Neuron (in vitro differentiated cells): ENCODE data around the gene KRT12.
"Not testable (repeated sequence)": the region's sequence is repeated elsewhere in the genome, so short reads cannot be mapped to it uniquely, and the experiment has no call there.

Experiments
- H2AFZ ChIP-seq: one replicate; pipeline ENCODE4 v1.6.1; 2013; ENCODE audit warnings: low read depth, mild to moderate bottlenecking, inconsistent platforms, low read length, moderate library complexity
- H3K27me3 ChIP-seq: one replicate; pipeline ENCODE4 v1.6.1; 2013; ENCODE audit warnings: low read length; ENCODE audit not compliant: insufficient read depth
- H3K36me3 ChIP-seq: one replicate; pipeline ENCODE4 v1.6.1; 2013; ENCODE audit warnings: low read length; ENCODE audit not compliant: insufficient read depth
- H3K4me1 ChIP-seq: one replicate; pipeline ENCODE4 v1.6.1; 2013; ENCODE audit warnings: low read length; ENCODE audit not compliant: insufficient read depth
- H3K4me3 ChIP-seq: 2 replicates; pipeline ENCODE4 v1.5.1; 2013; ENCODE audit warnings: mild to moderate bottlenecking, low read length, moderate library complexity
- H3K9me3 ChIP-seq: one replicate; pipeline ENCODE4 v1.6.1; 2013; ENCODE audit warnings: low read length

The KRT12 gene

GRCh38 chr17:40873255-40873654 lies 6.2 kb upstream of the KRT12 start:
- H3K4me3 ChIP-seq = no peak overlapping the region
- H3K9me3 ChIP-seq = no peaks in the 10 kb centered on the region
- H3K27me3 ChIP-seq = peaks cover 4% of the 10 kb centered on the region
- H2AFZ ChIP-seq = no peak overlapping the region
- H3K4me1 ChIP-seq = no peaks in the 10 kb centered on the region
- H3K36me3 ChIP-seq = no peaks in the 10 kb centered on the region

DNA sequence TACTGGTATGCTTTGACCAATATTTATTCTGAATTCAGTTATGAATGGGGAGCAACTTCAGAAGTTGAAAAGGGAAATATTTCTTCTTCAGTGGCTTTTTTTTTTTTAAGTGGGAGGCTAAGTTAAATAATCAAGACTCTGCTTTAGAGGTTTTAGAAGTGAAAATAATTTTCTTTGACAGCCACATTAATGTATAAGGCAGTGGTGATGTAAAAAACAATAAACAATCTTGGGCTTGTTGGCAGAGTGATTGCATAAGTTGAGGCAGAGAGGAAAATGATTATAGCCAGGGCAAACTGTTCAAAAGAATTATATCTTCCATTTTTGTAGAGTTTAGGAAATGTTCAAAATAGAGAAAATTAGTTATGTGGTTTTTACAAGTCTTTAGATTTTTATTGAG lies 5.4 kb upstream of the KRT12 start:
- Histone ChIP-seq H3K4me1 (no peaks in the 10 kb centered on the region), H3K4me3 (no peak overlapping the region), H2AFZ (no peak overlapping the region), H3K9me3 (no peaks in the 10 kb centered on the region), H3K27me3 (peaks cover 4% of the 10 kb centered on the region), H3K36me3 (no peaks in the 10 kb centered on the region)

DNA sequence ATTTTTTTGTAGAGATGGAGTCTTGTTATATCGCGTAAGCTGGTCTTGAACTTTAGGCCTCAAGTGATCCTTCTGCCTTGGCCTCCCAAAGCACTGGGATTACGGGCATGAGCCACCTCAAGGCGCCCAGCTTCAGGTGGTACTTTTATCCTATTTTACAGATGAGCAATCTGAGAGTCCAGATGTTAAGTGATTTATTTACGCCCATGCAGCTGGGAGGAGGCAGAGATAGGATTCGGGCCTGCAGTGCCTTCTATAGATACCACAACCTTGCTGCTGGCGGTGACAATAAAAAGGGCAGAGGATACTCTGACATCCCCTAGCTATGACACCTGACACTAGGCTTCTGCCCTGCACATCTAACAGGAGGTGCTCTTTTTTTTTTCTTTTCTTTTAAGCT lies 4.3 kb upstream of the KRT12 start:
- no peaks in the 10 kb centered on the region for H3K4me1 ChIP-seq

DNA sequence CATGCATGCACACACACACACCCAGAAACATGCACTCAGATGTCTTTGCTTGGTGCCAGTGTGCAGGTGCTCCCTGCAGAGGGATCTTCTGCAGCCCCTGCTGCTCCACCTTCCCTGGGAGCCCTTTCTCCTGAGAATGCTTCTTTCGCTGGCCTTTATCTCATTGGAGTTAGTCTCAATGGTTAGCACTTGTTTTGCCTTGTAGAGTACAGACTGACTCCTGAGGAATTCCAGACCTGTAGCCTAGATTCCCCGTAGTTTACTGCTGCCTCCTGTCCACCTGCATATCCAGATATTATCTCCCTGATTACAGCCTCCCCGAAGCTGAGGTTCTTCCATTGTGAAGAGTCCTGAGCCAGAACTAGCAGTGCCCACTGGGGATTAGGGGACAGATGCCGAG lies 3.1 kb upstream of the KRT12 start:
- no peak overlapping the region for H2AFZ ChIP-seq
- no peak overlapping the region for H3K4me3 ChIP-seq
- H3K36me3 ChIP-seq = no peaks in the 10 kb centered on the region
- peaks cover 6% of the 10 kb centered on the region for H3K27me3 ChIP-seq
- H3K4me1 ChIP-seq = no peaks in the 10 kb centered on the region
- H3K9me3 ChIP-seq = no peaks in the 10 kb centered on the region

More for the DNA sequence above, 4.3 kb upstream of the KRT12 start:
- no peaks in the 10 kb centered on the region for H3K36me3 ChIP-seq
- no peaks in the 10 kb centered on the region for H3K9me3 ChIP-seq
- H3K27me3 ChIP-seq = peaks cover 4% of the 10 kb centered on the region
- H3K4me3 ChIP-seq = no peak overlapping the region
- no peak overlapping the region for H2AFZ ChIP-seq

DNA sequence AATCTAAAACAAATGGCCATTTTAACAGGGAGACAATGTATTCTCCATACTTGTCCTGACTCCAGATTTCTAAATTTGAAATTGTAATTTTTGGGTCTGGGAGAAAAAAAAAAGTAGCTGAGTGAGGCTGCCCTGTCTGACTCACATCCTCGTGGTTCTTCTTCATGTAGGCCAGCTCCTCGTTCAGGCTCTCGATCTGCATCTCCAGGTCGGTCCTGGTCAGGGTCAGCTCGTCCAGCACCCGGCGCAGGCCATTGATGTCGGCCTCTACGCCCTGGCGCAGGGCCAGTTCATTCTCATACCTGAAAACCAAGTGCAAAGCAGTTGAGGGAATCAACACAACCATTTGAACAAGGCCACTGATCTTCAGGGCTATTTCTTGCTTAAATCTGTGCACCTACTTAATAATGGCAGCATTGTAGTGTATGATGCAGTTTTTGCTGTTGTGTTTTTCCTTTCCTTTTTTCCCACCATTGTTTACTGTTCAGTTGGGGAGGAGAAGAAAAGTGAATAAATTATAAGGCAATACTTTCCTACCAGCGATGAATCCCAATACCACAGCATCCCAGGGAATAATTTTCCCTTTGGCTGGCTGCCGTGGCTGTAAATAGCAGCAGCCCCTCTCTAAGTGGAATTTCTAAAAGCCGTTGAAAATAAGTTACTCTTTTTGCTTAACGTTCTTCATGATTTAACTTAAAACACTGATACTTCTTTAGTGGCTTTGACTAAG lies 2.2 kb downstream of the KRT12 start:
- no peaks in the 10 kb centered on the region for H3K4me1 ChIP-seq
- no peaks in the 10 kb centered on the region for H3K36me3 ChIP-seq
- H3K4me3 ChIP-seq = no peak overlapping the region
- no peaks in the 10 kb centered on the region for H3K9me3 ChIP-seq
- no peak overlapping the region for H2AFZ ChIP-seq
- peaks cover 8% of the 10 kb centered on the region for H3K27me3 ChIP-seq

DNA sequence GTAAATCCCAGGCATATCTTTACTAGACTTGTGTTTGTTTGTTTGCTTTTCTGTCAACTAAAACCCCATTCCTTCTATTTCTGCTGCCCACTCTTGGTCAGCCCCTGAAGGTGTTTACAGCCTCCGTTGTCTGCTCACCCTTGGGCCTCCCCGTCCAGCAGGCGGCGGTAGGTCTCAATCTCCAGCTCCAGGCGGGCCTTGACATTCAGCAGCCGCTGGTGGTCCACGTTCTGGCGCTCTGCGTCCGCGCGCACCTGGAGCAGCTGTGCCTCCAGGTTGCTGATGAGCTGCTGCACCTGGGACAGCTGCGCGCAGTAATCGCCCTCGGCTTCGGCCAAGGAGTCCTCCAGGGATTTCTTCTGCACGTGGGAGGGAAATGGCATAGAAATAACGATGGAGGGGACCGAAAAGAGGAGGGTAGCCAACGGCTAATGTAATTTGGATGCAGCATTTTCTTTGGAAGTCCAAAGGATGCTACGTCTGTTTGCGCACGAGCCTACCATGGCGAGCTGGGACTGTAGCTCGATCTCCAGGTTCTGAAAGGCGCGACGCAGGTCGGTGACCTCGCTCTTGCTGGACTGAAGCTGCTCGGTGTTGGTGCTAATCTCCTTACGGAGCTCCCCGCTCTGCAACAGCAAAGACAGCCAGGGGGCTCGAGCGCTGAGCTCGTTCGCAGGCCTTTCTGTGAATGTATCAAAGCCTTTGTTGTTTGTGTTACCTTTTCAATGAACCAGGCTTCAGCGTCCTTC lies 3.9 kb downstream of the KRT12 start:
- Histone ChIP-seq H3K36me3 (no peaks in the 10 kb centered on the region), H3K4me1 (no peaks in the 10 kb centered on the region), H3K9me3 (no peaks in the 10 kb centered on the region)

GRCh38 chr17:40859536-40859935 lies 7.5 kb downstream of the KRT12 start:
- H2AFZ ChIP-seq = no peak overlapping the region
- H3K4me3 ChIP-seq = no peak overlapping the region
- H3K36me3 ChIP-seq = no peaks in the 10 kb centered on the region
- no peaks in the 10 kb centered on the region for H3K9me3 ChIP-seq
- H3K27me3 ChIP-seq = peaks cover 5% of the 10 kb centered on the region
- H3K4me1 ChIP-seq = no peaks in the 10 kb centered on the region

More for the DNA sequence above, 3.9 kb downstream of the KRT12 start:
- Histone ChIP-seq H2AFZ (no peak overlapping the region), H3K27me3 (peaks cover 8% of the 10 kb centered on the region), H3K4me3 (no peak overlapping the region)

GRCh38 chr17:40858667-40859066 lies 8.4 kb downstream of the KRT12 start:
- H3K36me3 ChIP-seq, H3K4me1 ChIP-seq, H3K9me3 ChIP-seq, H3K4me3 ChIP-seq, H3K27me3 ChIP-seq, H2AFZ ChIP-seq: not testable (repeated sequence)

- Histone ChIP-seq H2AFZ (no peak overlapping the region), H3K4me1 (no peaks in the 10 kb centered on the region), H3K36me3 (no peaks in the 10 kb centered on the region), H3K9me3 (no peaks in the 10 kb centered on the region), H3K4me3 (no peak overlapping the region), H3K27me3 (peaks cover 5% of the 10 kb centered on the region)
Observed at GRCh38 chr17:40857535-40857934, 9.5 kb downstream of the KRT12 start.

- Histone ChIP-seq H3K4me3 (no peak overlapping the region), H3K27me3 (no peaks in the 10 kb centered on the region), H3K4me1 (no peaks in the 10 kb centered on the region), H2AFZ (no peak overlapping the region), H3K9me3 (no peaks in the 10 kb centered on the region), H3K36me3 (no peaks in the 10 kb centered on the region)
Observed at GRCh38 chr17:40854175-40854814, 12.7 kb downstream of the KRT12 start.

DNA sequence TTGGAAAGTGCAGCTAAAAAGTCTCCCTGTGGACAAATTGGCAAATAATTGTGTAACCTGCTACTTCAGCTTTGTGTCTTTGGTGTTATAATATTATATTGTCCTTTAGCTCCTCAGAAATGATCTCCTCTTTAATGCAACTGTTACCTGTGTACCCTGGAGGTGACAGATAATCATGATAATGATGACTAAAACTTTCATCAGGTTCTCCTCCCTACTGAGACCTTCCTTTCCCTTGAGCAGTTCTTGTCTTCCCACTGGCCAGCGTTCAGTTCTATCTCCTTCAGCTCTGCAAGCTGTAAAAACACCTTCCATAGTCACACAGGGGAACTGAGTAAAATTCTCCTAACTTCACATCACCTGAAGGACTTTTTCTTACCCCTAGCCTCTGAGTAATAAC lies 14.7 kb downstream of the KRT12 start:
- Histone ChIP-seq H3K27me3 (no peaks in the 10 kb centered on the region), H2AFZ (no peak overlapping the region), H3K4me1 (no peaks in the 10 kb centered on the region), H3K4me3 (no peak overlapping the region), H3K36me3 (no peaks in the 10 kb centered on the region), H3K9me3 (no peaks in the 10 kb centered on the region)

DNA sequence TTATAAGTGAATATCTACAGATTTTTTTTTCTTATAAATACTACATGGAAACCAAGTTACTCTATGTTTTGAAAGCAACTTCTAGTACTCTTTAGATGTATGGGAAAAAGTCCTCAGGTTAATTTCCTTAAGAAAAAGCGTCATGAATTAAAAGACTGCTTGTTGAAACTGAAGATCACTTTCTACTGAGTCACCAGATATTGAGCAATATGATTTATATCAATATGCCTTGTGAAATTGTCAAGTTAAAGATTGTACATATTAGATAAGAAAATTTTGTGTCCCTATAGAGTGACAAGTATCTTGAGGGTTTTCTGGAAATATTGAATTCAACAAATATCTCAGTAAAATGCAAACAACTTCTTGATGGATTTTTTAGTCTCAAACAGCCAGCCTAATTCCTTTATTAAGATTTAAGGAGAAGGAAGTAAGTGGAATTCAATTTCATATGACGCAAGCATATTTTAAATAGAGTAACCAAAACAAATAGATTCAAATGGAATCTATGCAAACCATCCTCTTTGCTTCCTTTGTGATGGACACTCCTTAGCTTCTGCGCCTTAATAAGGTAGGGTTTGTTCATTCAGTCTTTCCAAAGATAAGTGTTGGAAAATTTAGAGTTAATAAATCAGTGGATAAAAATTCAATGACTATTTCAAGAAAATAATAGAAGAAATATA lies 16.6 kb downstream of the KRT12 start:
- no peak overlapping the region for H2AFZ ChIP-seq
- no peaks in the 10 kb centered on the region for H3K9me3 ChIP-seq

GRCh38 chr17:40849723-40850122 lies 17.3 kb downstream of the KRT12 start:
- Histone ChIP-seq H3K4me1 (no peaks in the 10 kb centered on the region), H2AFZ (no peak overlapping the region), H3K36me3 (no peaks in the 10 kb centered on the region), H3K9me3 (no peaks in the 10 kb centered on the region), H3K4me3 (no peak overlapping the region), H3K27me3 (no peaks in the 10 kb centered on the region)

More for the DNA sequence above, 16.6 kb downstream of the KRT12 start:
- Histone ChIP-seq H3K27me3 (no peaks in the 10 kb centered on the region), H3K36me3 (no peaks in the 10 kb centered on the region), H3K4me3 (no peak overlapping the region), H3K4me1 (no peaks in the 10 kb centered on the region)
